Measurements from ENCODE around the gene C9orf85. TPM values are rescaled to one million over a fixed set of nuclear protein-coding genes. Genes with fewer than 3 reads are reported as not detected.

Gene C9orf85
- total and polyA plus RNA-seq, 10 of the 15 experiments (the other 5 are each of a cell fraction or from before 2014, with no cell fraction given): 9.1 to 22.6 (median 16.4) TPM

GRCh38 chr9:71937070-71937625 lies 25.7 kb downstream of the C9orf85 start:
- H3K4me1 ChIP-seq (ENCODE audit: control insufficient read depth, insufficient read depth, low read length): no peaks in the 10 kb centered on the region
- no peak overlapping the region for H3K4me3 ChIP-seq
- ATAC-seq: 0 out of 3 replicates have a peak, but pooled peaks have one; percentile 29
- RAD21 ChIA-PET (ENCODE audit: unreplicated experiment): interaction anchor here (0.9 to 1.1 kb wide), 2 partner anchors 17 to 88 kb away, joined by 3 read pairs; no protein-coding TSS in a partner anchor
- intact Hi-C loops (cut with micrococcal nuclease; ENCODE audit: unreplicated experiment): no loop called here
- no TSS peak for BruUV-seq (replicated peaks)
- no peak overlapping the region for H3K4me2 ChIP-seq (ENCODE audit: control insufficient read depth, insufficient read depth)
- in situ Hi-C loops (cut with MboI): no loop called here
- no peaks in the 10 kb centered on the region for H3K36me3 ChIP-seq (ENCODE audit: control insufficient read depth in 2 of 2, insufficient read depth in 2 of 2, low read length in 1 of 2)
- SMC1A ChIA-PET (ENCODE audit: uncharacterized antibody, unreplicated experiment): interaction anchor here (0.9 to 2.0 kb wide), 6 partner anchors 9 to 50 kb away, joined by 3 to 9 read pairs (median 4); no protein-coding TSS in a partner anchor
- WGBS (ENCODE audit: insufficient coverage, insufficient replicate concordance, low lambda C conversion rate, missing lambda C conversion rate): 84% methylated on average over 4 of the region's 4 CpGs
- TF ChIP-seq ZBTB33 (IDR thresholded peaks at IDR 0.05) (no peak), BCL3 (IDR thresholded peaks at IDR 0.05; ENCODE audit: borderline replicate concordance, insufficient read depth, low read depth, low read length, poor library complexity, severe bottlenecking) (no peak), MTA2 (IDR thresholded peaks at IDR 0.05; ENCODE audit: low read depth) (no peak)
- peaks cover 2% of the 10 kb centered on the region for H3K79me2 ChIP-seq (ENCODE audit: control insufficient read depth, insufficient read depth, low read length)
- H3K27me3 ChIP-seq (replicated peaks in 1 of 2; ENCODE audit: control insufficient read depth in 2 of 2, insufficient read depth in 2 of 2, low read length in 1 of 2): no peaks in the 10 kb centered on the region
- H4K20me1 ChIP-seq (ENCODE audit: control insufficient read depth, insufficient read depth): no peaks in the 10 kb centered on the region
- H3K9me3 ChIP-seq (replicated peaks; ENCODE audit: control insufficient read depth, insufficient read depth, low read length): no peaks in the 10 kb centered on the region; the same call in 2 of the 3 replicates
- no peak overlapping the region for H3K9ac ChIP-seq (ENCODE audit: control insufficient read depth, insufficient read depth, low read length)
- CTCF ChIA-PET: interaction anchor here (1.3 to 1.4 kb wide), 2 partner anchors 16 to 17 kb away, joined by 3 read pairs; no protein-coding TSS in a partner anchor
- no peak for FAIRE-seq
- H2AFZ ChIP-seq (ENCODE audit: control insufficient read depth, low read depth, low read length): no peak overlapping the region
- DNase-seq (ENCODE audit: low read depth, low spot score): no peak
- no peak overlapping the region for H3K27ac ChIP-seq (ENCODE audit: control insufficient read depth, insufficient read depth)
- POLR2A ChIA-PET: interaction anchor here (1.4 kb wide), 1 partner anchor 25 kb away, joined by 4 read pairs; the partner anchor contains the start of gene C9orf85
